Measurements from ENCODE around the gene ZNF322. TPM values are rescaled to one million over a fixed set of nuclear protein-coding genes. Genes with fewer than 3 reads are reported as not detected.
"Not testable (repeated sequence)": the region's sequence is repeated elsewhere in the genome, so short reads cannot be mapped to it uniquely, and the experiment has no call there.

ZNF322 gene
- total RNA-seq = 10 to 100 TPM in 3 of 4 donors, 1 to 10 TPM in 1; 5.0 to 12.1 (median 10.6) TPM

GRCh38 chr6:26659042-26659999, at the start of gene ZNF322:
ZNF322 (minus strand) TSS chr6:26659746; CDS start chr6:26638553, 21,193 bp downstream.
- Histone ChIP-seq H3K27me3 (no peaks in the 10 kb centered on the region), H3K27ac (peak within 1 kb of the TSS; percentile 77 to 85 (median 80)), H3K36me3 (peaks cover 0 to 10% (median 0%) of the 10 kb centered on the region in 3 donors), H3K9me3 (no peaks in the 10 kb centered on the region), H3K4me3 (peak within 1 kb of the TSS; percentile 47 to 88 (median 61)), H3K4me1 (peaks cover 0 to 14% (median 3%) of the 10 kb centered on the region in 4 donors)
- TF ChIP-seq, protein P1, sequence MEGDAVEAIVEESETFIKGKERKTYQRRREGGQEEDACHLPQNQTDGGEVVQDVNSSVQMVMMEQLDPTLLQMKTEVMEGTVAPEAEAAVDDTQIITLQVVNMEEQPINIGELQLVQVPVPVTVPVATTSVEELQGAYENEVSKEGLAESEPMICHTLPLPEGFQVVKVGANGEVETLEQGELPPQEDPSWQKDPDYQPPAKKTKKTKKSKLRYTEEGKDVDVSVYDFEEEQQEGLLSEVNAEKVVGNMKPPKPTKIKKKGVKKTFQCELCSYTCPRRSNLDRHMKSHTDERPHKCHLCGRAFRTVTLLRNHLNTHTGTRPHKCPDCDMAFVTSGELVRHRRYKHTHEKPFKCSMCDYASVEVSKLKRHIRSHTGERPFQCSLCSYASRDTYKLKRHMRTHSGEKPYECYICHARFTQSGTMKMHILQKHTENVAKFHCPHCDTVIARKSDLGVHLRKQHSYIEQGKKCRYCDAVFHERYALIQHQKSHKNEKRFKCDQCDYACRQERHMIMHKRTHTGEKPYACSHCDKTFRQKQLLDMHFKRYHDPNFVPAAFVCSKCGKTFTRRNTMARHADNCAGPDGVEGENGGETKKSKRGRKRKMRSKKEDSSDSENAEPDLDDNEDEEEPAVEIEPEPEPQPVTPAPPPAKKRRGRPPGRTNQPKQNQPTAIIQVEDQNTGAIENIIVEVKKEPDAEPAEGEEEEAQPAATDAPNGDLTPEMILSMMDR (IDR thresholded peaks at IDR 0.05) = peak in 1 of 6 experiments; percentile 12
- peak; percentile 64 to 67 for TF ChIP-seq POLR2A (IDR thresholded peaks at IDR 0.05)
- DNase-seq = peak; percentile 91 to 97 (median 97)

DNA sequence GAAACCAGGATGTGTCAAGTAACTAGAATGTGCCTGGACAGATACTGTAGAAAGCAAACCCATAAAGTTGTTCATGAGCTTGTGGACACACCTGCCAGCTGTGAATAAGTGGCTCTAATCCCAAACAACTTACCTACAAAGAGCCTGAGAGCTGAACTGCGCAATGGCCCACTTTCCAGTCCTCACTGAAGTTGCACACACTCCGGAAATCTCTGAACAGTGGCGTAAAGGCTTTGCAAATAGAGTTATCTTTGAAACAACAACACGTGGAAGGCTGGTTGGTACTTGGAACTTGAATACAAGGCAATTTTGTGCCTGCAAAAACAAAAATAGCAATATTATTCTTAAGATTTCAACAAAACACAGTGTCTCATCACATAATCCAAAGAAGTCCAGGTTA, 46.2 kb upstream of the ZNF322 start:
- H3K4me3 ChIP-seq, H3K36me3 ChIP-seq, H3K27ac ChIP-seq, H3K27me3 ChIP-seq, DNase-seq, H3K9me3 ChIP-seq, H3K4me1 ChIP-seq: not testable (repeated sequence)

DNA sequence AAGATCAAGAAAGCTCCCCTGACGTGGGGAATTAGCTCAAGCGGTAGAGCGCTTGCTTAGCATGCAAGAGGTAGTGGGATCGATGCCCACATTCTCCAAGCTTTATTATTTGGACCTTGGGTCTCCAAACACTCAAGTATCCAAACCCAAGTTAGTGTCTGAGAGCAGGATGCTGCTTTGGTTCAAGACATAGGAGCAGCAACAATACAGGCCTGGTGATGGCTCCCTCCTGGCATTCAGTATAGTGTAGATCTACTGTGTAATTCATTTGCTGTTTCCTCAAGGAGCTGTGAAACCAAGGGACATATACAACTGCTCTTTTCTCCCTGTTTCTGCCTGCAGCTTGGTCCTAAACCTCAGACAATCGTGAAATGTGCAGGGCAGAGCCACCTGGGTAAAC, 45.8 kb upstream of the ZNF322 start:
- not testable (repeated sequence) for H3K4me3 ChIP-seq, H3K4me1 ChIP-seq, H3K36me3 ChIP-seq, DNase-seq, H3K9me3 ChIP-seq, H3K27me3 ChIP-seq, H3K27ac ChIP-seq

DNA sequence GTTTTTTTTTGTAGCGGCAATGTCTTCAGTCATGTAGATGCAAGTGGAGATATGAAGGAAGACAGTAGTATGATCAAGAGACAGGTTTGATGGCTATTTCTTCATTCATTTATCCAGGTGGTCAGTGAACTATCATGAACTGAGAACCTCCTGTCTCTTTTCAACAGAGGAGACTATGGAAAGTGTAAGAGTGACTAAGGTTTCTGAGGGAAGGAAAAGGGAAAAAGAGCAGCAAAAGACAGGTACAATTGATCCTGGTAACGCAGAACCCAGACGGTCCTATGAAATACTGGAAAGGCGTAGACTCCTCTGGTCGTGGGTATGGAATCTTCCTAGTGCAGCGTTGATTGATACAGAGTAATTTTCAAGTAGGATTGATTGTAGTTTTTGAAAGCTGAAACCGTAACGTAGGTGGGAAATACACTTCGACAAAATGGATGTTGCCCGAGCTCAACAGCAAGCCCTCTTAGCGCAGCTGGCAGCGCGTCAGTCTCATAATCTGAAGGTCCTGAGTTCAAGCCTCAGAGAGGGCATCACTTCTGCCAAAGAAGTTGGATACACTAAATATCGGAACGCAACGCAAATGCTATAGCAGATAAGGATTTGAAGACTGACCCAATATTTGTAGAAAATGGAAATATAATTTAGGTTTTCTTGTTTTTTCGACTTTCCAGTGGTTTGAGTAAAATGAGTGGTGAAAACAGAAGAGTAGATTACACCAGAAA, 41.6 kb upstream of the ZNF322 start:
- H3K36me3 ChIP-seq, H3K4me1 ChIP-seq, H3K9me3 ChIP-seq, H3K27ac ChIP-seq, H3K4me3 ChIP-seq, DNase-seq, H3K27me3 ChIP-seq: not testable (repeated sequence)

DNA sequence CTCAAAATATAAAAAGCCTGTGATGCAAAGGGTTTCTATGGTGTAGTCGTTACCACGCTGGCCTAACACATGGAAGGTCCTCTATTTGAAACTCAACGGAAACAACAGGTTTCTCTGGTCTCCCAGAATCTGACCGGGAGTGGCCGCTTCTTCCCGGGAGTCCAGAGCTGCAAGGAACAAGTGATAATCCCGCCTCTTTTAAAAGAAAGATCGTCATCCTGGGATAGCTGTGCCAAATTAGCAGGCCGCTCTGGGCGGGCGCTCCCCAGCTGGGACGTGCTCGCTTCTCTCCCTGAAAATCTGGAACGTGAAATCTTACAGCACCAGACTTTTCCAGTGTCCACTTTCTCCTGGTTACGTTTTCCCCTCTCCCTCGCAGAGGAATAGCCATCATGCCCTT, 38.0 kb upstream of the ZNF322 start:
- H3K4me1 ChIP-seq, H3K27me3 ChIP-seq, H3K9me3 ChIP-seq, H3K4me3 ChIP-seq, DNase-seq, H3K36me3 ChIP-seq, H3K27ac ChIP-seq: not testable (repeated sequence)

GRCh38 chr6:26689324-26689947, 29.9 kb upstream of the ZNF322 start:
- not testable (repeated sequence) for H3K27ac ChIP-seq, H3K36me3 ChIP-seq

DNA sequence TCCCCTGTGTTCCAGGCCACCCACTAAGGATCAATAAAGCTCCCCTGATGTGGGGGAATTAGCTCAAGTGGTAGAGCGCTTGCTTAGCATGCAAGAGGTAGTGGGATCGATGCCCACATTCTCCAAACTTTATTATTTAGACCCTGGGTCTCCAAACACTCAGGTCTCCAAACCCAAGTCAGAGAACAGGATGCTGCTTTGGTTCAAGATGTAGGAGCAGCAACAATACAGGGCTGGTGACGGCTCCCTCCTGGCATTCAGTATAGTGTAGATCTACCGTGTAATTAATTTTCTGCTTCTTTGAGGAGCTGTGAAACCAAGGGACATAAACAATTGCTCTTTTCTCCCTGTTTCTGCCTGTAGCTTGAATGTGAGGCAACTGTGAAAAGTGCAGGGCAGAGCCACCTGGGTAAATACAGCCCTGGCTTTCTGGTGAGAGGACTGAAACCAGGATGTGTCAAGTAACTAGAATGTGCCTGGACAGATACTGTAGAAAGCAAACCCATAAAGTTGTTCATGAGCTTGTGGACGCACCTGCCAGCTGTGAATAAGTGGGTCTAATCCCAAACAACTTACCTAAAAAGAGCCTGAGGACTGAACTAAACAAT, 23.0 kb upstream of the ZNF322 start:
- not testable (repeated sequence) for H3K4me1 ChIP-seq, H3K27ac ChIP-seq, H3K27me3 ChIP-seq, DNase-seq, H3K9me3 ChIP-seq, H3K36me3 ChIP-seq, H3K4me3 ChIP-seq

More at GRCh38 chr6:26689324-26689947, 29.9 kb upstream of the ZNF322 start:
- not testable (repeated sequence) for DNase-seq, H3K9me3 ChIP-seq, H3K4me3 ChIP-seq, H3K4me1 ChIP-seq, H3K27me3 ChIP-seq

GRCh38 chr6:26673287-26673686, 13.7 kb upstream of the ZNF322 start:
- not testable (repeated sequence) for H3K4me1 ChIP-seq, H3K36me3 ChIP-seq, H3K4me3 ChIP-seq, H3K9me3 ChIP-seq, H3K27ac ChIP-seq, H3K27me3 ChIP-seq, DNase-seq

- not testable (repeated sequence) for DNase-seq, H3K27me3 ChIP-seq, H3K4me3 ChIP-seq, H3K4me1 ChIP-seq, H3K27ac ChIP-seq, H3K36me3 ChIP-seq, H3K9me3 ChIP-seq
Observed at GRCh38 chr6:26670558-26670957, 11.0 kb upstream of the ZNF322 start.

DNA sequence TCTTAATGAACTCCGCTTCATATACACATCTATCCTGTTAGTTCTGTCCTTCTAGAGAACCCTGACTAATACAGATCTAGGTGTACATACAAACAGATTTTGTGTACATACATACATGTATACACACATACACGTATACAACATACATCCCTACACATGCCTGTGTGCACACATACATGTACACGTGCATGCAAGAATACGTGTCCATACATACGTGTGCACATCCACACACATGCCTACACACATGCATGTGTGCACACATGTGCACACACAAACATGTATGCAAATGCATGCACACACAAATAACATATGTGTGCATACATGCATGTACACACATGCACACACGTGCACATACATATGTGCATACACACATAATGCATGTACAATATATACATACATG, 10.5 kb upstream of the ZNF322 start:
- H3K9me3 ChIP-seq, DNase-seq, H3K27ac ChIP-seq, H3K4me1 ChIP-seq, H3K27me3 ChIP-seq, H3K4me3 ChIP-seq, H3K36me3 ChIP-seq: not testable (repeated sequence)
